Nephron (organoid): ENCODE data around the gene MGST3.
"Not testable (repeated sequence)": the region's sequence is repeated elsewhere in the genome, so short reads cannot be mapped to it uniquely, and the experiment has no call there.

Experiments
- H3K27ac Mint-ChIP-seq, 3 experiments: 2 replicates each; pipeline ENCODE4 v1.8.0; 2020; ENCODE audit warnings: mixed read lengths in 3 of 3, mild to moderate bottlenecking in 2 of 3, moderate library complexity in 1 of 3
- H3K27me3 Mint-ChIP-seq: 2 replicates; pipeline ENCODE4 v1.8.0; 2021; ENCODE audit warnings: low read depth, mild to moderate bottlenecking, moderate library complexity, mixed read lengths
- H3K36me3 Mint-ChIP-seq: 2 replicates; pipeline ENCODE4 v1.8.0; 2020; ENCODE audit warnings: low read depth, mixed read lengths
- H3K4me1 Mint-ChIP-seq: 2 replicates; pipeline ENCODE4 v1.8.0; 2020; ENCODE audit warnings: mixed read lengths
- H3K4me3 Mint-ChIP-seq, 3 experiments: 2 replicates each; pipeline ENCODE4 v1.8.0; 2020; ENCODE audit warnings: mild to moderate bottlenecking in 3 of 3, mixed read lengths in 3 of 3, moderate library complexity in 2 of 3
- H3K9me3 Mint-ChIP-seq: 2 replicates; pipeline ENCODE4 v1.8.0; 2020; ENCODE audit warnings: mixed read lengths
- TF ChIP-seq, protein P1 (sequence below), 3 experiments: fragments of 200-600 bp; sonication (generic); IDR thresholded peaks; one replicate each; pipeline ENCODE4 v1.5.0; 2021; ENCODE audit warnings: antibody characterized with exemption in 3 of 3; ENCODE audit not compliant: unreplicated experiment in 3 of 3

MGST3 gene

DNA sequence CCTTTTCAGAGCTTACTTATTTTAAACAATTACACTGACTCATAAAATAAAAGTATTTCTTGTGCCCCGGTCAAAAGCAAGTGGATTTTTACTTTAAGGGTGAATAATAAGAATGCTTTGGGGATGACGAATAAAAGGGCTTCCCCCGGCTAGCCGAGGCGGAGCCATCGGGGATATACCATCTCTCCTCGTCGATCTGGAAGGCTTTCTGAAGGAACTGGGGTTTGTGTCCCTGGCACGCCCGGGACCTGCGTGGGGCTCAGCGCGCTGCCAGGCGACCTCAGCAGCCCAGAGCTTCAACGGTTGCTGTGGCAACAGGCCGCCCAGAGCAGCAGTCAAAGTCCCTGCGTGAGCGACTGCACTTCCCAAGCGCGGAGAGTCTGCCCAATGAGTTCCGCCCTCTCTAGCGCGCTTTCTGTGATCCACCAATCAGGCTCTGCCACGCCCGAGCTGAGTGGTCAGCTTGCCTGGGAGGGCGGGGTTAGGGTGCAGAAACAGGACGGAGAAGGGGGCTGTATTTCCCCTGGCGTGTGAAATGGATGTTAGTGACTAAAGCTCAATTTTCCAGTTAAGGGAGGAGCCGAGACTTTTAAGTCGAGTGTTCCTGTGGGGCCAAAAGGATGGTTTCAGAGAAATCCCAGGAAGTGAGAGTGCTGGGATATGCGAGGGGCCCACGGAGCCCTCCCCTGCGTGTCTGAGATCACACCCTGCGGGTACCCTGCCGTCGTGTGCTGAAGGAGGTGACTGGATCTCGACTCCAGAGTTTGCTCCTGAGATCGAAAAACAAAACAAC is 33.0 kb upstream of the MGST3 start:
- Mint-ChIP-seq H3K9me3 (no peaks in the 10 kb centered on the region), H3K36me3 (no peaks in the 10 kb centered on the region), H3K27ac (peak overlapping the region; percentile 73 to 87 (median 84))

DNA sequence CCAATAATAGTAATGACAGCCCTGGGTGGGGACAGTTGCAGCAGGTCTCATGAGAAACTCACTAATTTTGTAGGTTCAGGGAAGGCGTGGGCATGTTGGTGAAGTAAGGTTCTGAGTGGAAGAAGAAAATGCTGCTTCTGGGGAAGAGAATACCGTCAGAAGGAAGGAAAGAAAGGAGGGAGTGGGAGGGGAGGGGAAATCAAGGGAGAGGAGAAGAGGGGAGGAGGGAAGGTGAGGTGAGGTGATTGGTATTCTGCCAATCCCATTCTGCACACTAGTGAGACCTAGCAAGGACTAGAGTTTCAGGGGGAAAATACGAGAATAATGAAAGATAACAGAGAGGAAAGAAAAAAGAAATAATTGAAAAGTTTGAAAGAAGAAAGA is 32.4 kb upstream of the MGST3 start:
- H3K36me3 Mint-ChIP-seq: no peaks in the 10 kb centered on the region
- H3K27me3 Mint-ChIP-seq: peaks cover 18% of the 10 kb centered on the region
- TF ChIP-seq, protein P1, sequence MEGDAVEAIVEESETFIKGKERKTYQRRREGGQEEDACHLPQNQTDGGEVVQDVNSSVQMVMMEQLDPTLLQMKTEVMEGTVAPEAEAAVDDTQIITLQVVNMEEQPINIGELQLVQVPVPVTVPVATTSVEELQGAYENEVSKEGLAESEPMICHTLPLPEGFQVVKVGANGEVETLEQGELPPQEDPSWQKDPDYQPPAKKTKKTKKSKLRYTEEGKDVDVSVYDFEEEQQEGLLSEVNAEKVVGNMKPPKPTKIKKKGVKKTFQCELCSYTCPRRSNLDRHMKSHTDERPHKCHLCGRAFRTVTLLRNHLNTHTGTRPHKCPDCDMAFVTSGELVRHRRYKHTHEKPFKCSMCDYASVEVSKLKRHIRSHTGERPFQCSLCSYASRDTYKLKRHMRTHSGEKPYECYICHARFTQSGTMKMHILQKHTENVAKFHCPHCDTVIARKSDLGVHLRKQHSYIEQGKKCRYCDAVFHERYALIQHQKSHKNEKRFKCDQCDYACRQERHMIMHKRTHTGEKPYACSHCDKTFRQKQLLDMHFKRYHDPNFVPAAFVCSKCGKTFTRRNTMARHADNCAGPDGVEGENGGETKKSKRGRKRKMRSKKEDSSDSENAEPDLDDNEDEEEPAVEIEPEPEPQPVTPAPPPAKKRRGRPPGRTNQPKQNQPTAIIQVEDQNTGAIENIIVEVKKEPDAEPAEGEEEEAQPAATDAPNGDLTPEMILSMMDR (IDR thresholded peaks at IDR 0.05; ENCODE audit: unreplicated experiment in 3 of 3): no peak
- H3K27ac Mint-ChIP-seq: peak overlapping the region; percentile 73 to 87 (median 84)
- H3K4me1 Mint-ChIP-seq: peaks cover 18% of the 10 kb centered on the region
- peak overlapping the region; percentile 88 to 89 (median 88) for H3K4me3 Mint-ChIP-seq
- H3K9me3 Mint-ChIP-seq: no peaks in the 10 kb centered on the region

More for the DNA sequence above, 33.0 kb upstream of the MGST3 start:
- Mint-ChIP-seq H3K27me3 (peaks cover 24% of the 10 kb centered on the region), H3K4me3 (peak overlapping the region; percentile 88 to 89 (median 88)), H3K4me1 (peaks cover 18% of the 10 kb centered on the region)
- TF ChIP-seq, protein P1 (IDR thresholded peaks at IDR 0.05; ENCODE audit: unreplicated experiment in 3 of 3): no peak

DNA sequence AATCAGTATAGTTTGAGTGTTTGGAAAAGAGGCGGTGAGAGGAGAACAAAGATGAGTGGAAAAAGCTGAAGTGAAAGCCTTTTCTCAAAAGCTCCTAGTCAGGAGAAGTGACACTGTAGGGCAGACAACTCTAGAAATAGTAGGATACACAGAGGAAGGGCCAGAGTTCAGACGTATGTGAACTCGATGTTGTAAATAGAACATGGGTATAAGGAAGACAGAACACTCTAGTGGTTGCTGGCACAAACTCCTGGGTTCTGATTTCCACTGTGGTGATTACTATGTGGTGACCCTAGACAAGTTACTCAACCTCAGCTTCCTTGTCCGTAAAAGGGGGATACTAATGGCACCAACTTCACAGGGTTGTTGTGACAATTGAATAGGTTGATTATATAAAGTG is 30.2 kb upstream of the MGST3 start:
- H3K4me1 Mint-ChIP-seq: peaks cover 18% of the 10 kb centered on the region
- no peaks in the 10 kb centered on the region for H3K9me3 Mint-ChIP-seq
- TF ChIP-seq, protein P1 (IDR thresholded peaks at IDR 0.05; ENCODE audit: unreplicated experiment in 3 of 3): no peak
- H3K27me3 Mint-ChIP-seq: peaks cover 3% of the 10 kb centered on the region
- no peaks in the 10 kb centered on the region for H3K36me3 Mint-ChIP-seq
- no peak overlapping the region for H3K27ac Mint-ChIP-seq
- H3K4me3 Mint-ChIP-seq: peak overlapping the region in 1 of 3 experiments; percentile 56

DNA sequence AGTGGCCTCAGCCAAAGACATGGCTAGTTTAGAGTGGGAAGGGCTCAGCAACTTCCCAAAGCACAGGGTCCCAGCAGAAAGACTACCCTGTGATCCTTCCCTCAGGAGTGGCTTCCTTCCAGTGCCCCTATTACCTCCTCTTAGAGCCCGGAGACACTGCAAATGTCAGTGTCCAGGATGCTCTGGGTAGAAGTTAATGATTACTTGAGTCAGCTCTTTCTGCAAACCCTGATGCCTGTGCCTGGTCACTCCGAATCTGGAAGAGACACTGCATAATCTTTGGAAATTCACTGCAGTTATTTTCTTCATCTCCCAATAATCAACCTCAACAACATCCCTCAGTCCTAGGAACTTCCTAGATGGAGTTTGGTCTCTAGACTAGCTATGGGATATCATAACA is 27.2 kb upstream of the MGST3 start:
- Mint-ChIP-seq H3K4me1 (peaks cover 3% of the 10 kb centered on the region), H3K36me3 (no peaks in the 10 kb centered on the region), H3K27ac (no peak overlapping the region), H3K9me3 (no peaks in the 10 kb centered on the region), H3K27me3 (no peaks in the 10 kb centered on the region), H3K4me3 (no peak overlapping the region)
- TF ChIP-seq, protein P1 (IDR thresholded peaks at IDR 0.05; ENCODE audit: unreplicated experiment in 3 of 3): no peak

DNA sequence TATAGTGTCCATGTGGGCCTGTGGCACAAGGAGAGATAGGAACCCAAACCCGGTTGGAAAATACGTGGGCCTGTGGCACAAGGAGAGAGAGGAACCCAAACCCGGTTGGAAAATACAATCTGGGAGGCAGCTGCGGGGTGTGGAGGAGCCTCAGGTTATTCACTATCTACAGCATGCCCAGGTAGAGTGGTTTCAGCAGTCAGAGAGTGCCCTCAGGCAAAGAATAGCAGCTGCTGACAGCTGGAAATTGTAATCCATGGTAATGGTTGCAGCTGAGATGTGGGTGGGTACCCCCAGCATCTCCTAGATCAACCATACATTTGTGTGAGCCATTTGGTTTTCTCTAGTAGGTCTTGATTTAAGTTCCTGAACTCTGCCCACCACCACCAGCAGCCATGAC is 25.8 kb upstream of the MGST3 start:
- no peak overlapping the region for H3K27ac Mint-ChIP-seq
- H3K36me3 Mint-ChIP-seq: no peaks in the 10 kb centered on the region

DNA sequence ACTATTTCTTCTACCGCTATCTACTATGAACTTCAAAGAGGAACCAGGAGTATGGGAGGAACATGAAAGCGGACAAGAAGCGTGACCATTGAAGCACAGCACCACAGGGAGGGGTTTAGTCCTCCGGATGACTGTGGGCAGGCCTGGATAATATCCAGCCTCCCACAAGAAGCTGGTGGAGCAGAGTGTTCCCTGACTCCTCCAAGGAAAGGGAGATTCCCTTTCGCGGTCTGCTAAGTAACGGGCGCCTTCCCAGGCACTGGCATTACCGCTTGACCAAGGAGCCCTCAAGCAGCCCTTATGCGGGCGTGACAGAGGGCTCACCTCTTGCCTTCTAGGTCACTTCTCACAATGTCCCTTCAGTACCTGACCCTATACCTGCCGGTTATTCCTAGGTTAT is 24.4 kb upstream of the MGST3 start:
- not testable (repeated sequence) for H3K9me3 Mint-ChIP-seq, H3K4me1 Mint-ChIP-seq, H3K27ac Mint-ChIP-seq, H3K36me3 Mint-ChIP-seq, H3K27me3 Mint-ChIP-seq, H3K4me3 Mint-ChIP-seq

More for the DNA sequence above, 25.8 kb upstream of the MGST3 start:
- no peaks in the 10 kb centered on the region for H3K9me3 Mint-ChIP-seq
- no peaks in the 10 kb centered on the region for H3K27me3 Mint-ChIP-seq
- no peak overlapping the region for H3K4me3 Mint-ChIP-seq
- TF ChIP-seq, protein P1 (IDR thresholded peaks at IDR 0.05; ENCODE audit: unreplicated experiment in 3 of 3): no peak
- no peaks in the 10 kb centered on the region for H3K4me1 Mint-ChIP-seq
